ENCODE results near the gene PSD. TPM values are rescaled to one million over a fixed set of nuclear protein-coding genes. Genes with fewer than 3 reads are reported as not detected.

PSD gene
- total and polyA plus RNA-seq, 9 of the 15 experiments (the other 6 are each of a cell fraction or from before 2014, with no cell fraction given), result 0.11 to 1.7 (median 0.54) TPM; not detected in 2

- TF ChIP-seq CBX1 (IDR thresholded peaks at IDR 0.05; ENCODE audit: low read depth) (0 out of 2 replicates have a peak, but pooled peaks have one; percentile 63), U2AF2 (optimal IDR thresholded peaks at IDR 0.05; ENCODE audit: low read depth, low read length) (no peak), SFPQ (IDR thresholded peaks at IDR 0.05; ENCODE audit: low read depth, low read length) (no peak), PPARD (CRISPR knock-in tag; IDR thresholded peaks at IDR 0.05) (no peak), KAT7 (CRISPR knock-in tag; IDR thresholded peaks at IDR 0.05; ENCODE audit: borderline replicate concordance) (0 out of 2 replicates have a peak, but pooled peaks have one; percentile 72), ZKSCAN8 (CRISPR knock-in tag; IDR thresholded peaks at IDR 0.05) (no peak), FOXA3 (CRISPR knock-in tag; conservative IDR thresholded peaks at IDR 0.05 in 1 of 2, IDR thresholded peaks at IDR 0.05 in 1 of 2) (no peak), MIER1 (IDR thresholded peaks at IDR 0.05; ENCODE audit: low read depth) (no peak), PTTG1 (tag; IDR thresholded peaks at IDR 0.05; ENCODE audit: low read depth) (no peak), NEUROD1 (IDR thresholded peaks at IDR 0.05; ENCODE audit: borderline replicate concordance, low read depth, low read length, partially characterized antibody) (peak; percentile 27), HMGXB4 (CRISPR knock-in tag; IDR thresholded peaks at IDR 0.05) (no peak), ZSCAN29 (IDR thresholded peaks at IDR 0.05) (no peak), POLR3A (IDR thresholded peaks at IDR 0.05; ENCODE audit: borderline replicate concordance, extremely low read depth, insufficient read depth, insufficient read length) (no peak), RBM22 (IDR thresholded peaks at IDR 0.05; ENCODE audit: low read depth, low read length, poor library complexity, severe bottlenecking) (no peak), RBM39 (optimal IDR thresholded peaks at IDR 0.05; ENCODE audit: low read depth, low read length) (no peak), HMBOX1 (IDR thresholded peaks at IDR 0.05) (no peak), SIRT6 (IDR thresholded peaks at IDR 0.05; ENCODE audit: low read depth, low read length) (no peak), ARHGAP35 (IDR thresholded peaks at IDR 0.05; ENCODE audit: partially characterized antibody) (no peak), PCBP1 (IDR thresholded peaks at IDR 0.05; ENCODE audit: low read depth, low read length, poor library complexity, severe bottlenecking) (no peak), HNRNPH1 (optimal IDR thresholded peaks at IDR 0.05; ENCODE audit: low read depth, low read length) (no peak), SAP30 (IDR thresholded peaks at IDR 0.05; ENCODE audit: borderline replicate concordance, insufficient read depth, low read depth, low read length, poor library complexity, severe bottlenecking) (no peak), KLF13 (tag; IDR thresholded peaks at IDR 0.05; ENCODE audit: borderline replicate concordance, low read depth) (peak; percentile 51; the same call in 1 of the 2 replicates), SAFB (IDR thresholded peaks at IDR 0.05; ENCODE audit: borderline replicate concordance, low read depth, low read length) (no peak)
Measured at GRCh38 chr10:102432162-102432950, 13.8 kb upstream of the PSD start, which contains the start of gene CUEDC2 (continued).
